ENCODE measurements around the gene SIGLEC12. TPM values are rescaled to one million over a fixed set of nuclear protein-coding genes. Genes with fewer than 3 reads are reported as not detected.
"Not testable (repeated sequence)": the region's sequence is repeated elsewhere in the genome, so short reads cannot be mapped to it uniquely, and the experiment has no call there.

Gene SIGLEC12
- polyA plus RNA-seq, 1 donor, result 0.22 TPM

DNA sequence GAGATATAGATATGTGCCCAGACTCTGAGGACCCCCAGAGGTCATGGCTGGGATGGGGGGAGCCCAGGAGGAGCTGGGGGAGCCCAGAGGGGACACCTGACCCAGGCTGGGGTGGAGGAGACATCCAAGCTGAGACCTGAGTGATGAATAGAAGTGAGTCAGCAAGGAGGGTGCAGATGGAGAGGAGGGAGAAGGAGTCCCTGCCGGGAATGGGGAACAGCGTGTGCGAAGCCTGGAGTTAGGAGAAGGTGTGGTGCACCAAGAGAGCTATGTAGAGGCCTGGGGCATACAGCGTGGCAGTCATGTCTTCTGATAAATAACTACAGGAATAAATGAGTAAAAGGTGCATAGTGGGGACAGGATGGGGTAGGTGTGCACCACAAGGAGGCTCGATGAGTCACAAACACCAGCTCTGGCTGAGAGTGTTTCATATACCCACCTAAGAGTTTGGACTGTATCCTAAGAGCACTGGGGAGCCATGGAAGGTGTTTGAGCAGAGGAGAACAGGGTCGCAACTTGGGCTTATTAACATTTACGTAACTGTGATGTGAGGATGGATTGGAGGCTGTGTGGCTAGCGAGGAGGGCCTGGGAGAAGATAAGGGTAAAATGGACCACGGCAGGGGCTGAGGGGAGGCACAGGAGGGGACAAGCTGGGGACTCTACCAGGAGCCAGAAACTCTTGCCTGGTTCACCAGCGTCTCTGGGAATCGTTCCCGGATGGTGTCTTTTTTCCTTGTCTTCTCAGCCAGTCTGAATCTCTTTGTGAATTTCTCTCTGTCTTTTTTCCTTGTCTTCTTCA is 21.9 kb downstream of the SIGLEC12 start:
- DNase-seq, result no peak

- no peak for DNase-seq
Observed at GRCh38 chr19:51478381-51479234, 23.0 kb downstream of the SIGLEC12 start, which contains the start of gene CEACAM18. Gene CEACAM18 (plus strand): TSS chr19:51478539.

GRCh38 chr19:51477344-51477743 is 24.3 kb downstream of the SIGLEC12 start:
- DNase-seq, result no peak

- DNase-seq, result no peak
Observed at GRCh38 chr19:51476164-51476563, 25.4 kb downstream of the SIGLEC12 start.

- peak; percentile 45 for DNase-seq
Observed at GRCh38 chr19:51473009-51473707, 28.4 kb downstream of the SIGLEC12 start.

- DNase-seq, result no peak
Observed at GRCh38 chr19:51472607-51473006, 29.0 kb downstream of the SIGLEC12 start.

DNA sequence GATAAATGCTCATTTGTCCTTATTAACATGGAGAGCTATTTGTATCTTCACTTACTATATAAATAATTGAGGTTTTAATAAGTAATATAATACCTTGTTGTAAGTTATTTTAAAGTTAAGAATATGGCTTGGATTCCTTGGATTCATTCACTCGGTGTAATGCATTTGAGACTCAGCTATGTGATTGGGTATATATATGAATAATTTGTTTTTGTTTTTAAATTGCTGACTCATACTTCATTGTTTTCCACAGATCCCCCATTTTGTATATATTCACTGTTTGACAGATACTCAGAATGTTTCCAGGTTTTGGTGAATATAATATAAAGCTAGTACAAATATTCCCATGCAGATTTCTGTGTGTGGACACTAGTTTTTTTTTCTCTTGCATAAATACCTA is 30.1 kb downstream of the SIGLEC12 start:
- DNase-seq, result no peak

- DNase-seq, result no peak
Observed at GRCh38 chr19:51470966-51471365, 30.6 kb downstream of the SIGLEC12 start.

DNA sequence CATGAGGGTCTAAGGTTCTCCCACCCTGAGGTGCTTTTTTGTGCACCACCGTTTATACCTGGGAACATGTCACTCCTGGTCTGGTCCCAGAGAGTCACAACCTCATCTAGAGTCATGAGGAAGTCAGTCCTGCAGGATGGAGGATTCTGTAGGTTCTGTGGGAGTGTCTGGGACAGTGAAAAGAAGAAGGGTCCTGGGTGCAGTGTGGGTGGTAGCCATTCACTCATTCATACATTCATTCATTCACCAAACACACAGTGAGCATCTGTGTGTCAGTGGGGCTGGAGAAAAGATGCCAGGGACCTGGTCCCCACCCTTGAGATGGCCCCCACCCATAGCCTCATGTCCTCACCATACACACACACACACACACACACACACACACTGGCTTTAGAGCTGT is 32.0 kb downstream of the SIGLEC12 start:
- no peak for DNase-seq

DNA sequence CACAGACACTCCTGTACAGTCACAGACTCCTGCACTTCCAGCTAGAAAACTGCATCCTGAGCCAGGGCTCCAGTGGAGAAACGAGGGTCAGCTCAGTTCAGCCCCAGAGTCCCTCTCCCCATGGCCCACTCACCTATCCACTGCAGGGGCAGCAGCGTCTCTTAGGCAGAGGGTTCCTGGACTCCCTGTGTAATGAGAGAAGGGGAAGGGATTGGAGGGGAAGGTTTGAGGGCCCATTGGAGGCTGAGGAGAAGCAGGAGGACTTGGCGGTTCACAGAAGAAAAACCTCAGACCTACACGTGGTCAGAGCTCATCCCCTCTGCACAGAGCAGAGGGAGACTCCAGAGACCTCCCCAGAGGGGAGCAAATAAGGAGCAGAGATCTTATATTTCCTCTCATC is 32.4 kb downstream of the SIGLEC12 start:
- no peak for DNase-seq

DNA sequence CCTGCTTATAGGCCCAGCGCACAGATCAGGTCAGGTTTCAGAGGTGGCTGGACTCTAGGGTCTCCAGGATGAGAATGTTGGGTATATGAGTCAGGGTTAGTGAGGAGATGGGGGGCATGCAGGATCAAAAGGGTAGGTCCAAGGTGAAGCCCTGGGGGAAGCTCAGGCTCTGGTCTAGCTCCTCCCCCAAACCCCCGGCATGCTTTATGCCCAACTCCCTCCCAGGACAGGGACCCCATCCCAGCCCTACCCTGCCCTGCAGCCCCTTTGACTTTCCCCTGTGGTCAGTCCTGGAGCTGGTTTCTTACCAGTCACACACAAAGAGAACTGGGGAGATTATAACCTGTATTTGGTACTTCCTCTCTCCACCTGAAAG is 33.1 kb downstream of the SIGLEC12 start:
- DNase-seq, result no peak

- DNase-seq, result no peak
Observed at GRCh38 chr19:51467864-51468544, 33.6 kb downstream of the SIGLEC12 start.

- no peak for DNase-seq
Observed at GRCh38 chr19:51466723-51467122, 34.9 kb downstream of the SIGLEC12 start.

GRCh38 chr19:51463976-51464581 is 37.5 kb downstream of the SIGLEC12 start:
- not testable (repeated sequence) for DNase-seq

GRCh38 chr19:51462681-51463080 is 38.9 kb downstream of the SIGLEC12 start:
- DNase-seq, result no peak

GRCh38 chr19:51462276-51462675 is 39.3 kb downstream of the SIGLEC12 start:
- no peak for DNase-seq

DNA sequence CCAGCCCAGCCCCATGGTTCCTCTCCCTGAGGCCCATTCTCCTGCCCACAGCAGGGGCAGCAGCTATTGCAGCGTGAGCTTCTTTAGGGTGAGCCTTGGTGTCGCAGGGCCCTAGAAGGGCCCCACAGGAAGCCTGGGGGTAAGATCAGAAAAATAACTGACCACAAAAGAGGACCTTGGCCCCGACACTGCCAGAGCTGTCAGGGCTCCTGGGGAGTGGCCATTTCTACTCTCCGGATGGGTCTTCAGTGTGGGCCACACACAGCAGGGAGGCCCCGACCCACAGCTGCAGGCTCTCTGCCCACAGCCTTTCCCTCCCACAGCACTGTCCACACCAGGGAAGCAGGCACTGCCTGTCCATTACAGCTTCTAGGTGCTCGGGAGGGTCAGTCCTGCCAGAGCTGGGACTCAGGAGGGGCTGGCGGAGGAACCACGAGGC is 39.9 kb downstream of the SIGLEC12 start:
- DNase-seq, result peak; percentile 14

DNA sequence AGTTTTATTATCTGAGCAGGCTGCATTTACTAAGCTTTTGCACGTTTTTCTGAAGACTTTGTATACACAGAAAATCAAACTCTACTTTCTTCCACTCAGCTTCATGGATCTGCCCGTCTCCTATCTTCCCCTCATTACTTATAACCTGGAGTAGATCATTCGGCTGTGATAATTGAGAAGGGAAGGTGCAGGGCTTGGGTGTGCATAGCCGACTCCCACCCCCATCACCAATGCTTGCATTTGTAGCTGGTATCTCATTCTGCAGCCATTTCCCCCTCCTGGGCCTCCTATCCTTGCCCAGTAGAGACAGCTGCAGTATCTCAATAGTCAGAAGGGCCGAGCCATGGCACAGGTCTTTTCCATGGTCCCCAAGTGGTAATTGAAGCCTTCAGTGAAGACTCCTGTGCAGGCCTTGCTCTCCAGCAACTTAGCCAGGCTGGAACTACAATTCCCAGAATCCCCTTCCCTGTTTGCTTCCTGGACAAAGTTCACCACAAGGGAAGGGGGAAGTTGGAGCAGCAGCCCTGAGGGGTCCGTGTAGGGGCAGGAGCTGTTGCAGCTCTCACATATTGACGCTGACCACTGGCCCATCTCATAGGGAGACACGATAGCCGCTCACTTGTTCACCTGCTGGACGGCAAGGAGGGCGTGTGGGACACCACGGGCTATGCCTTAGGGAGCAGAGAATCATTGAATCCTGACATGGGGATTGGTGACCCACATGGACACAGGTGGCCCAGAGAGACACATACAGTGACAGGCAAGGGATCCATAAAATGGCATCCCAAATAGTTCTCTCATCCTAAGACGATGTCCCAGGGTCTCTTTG is 41.2 kb downstream of the SIGLEC12 start:
- DNase-seq, result no peak

- no peak for DNase-seq
Observed at GRCh38 chr19:51458899-51459505, 42.6 kb downstream of the SIGLEC12 start.

- DNase-seq, result no peak
Observed at GRCh38 chr19:51458051-51458645, 43.5 kb downstream of the SIGLEC12 start, which contains the start of gene SIGLEC8. Gene SIGLEC8 (minus strand): TSS chr19:51458454. CDS start chr19:51458387, 67 bp downstream.

Measured in hindlimb muscle (tissue), 1 donor.